ENCODE data around the gene DDIT4. TPM values are rescaled to one million over a fixed set of nuclear protein-coding genes. Genes with fewer than 3 reads are reported as not detected.

Gene DDIT4
- total and polyA plus RNA-seq, 9 of the 15 experiments (the other 6 are each of a cell fraction or from before 2014, with no cell fraction given) = 8.2 to 675 (median 159) TPM

DNA sequence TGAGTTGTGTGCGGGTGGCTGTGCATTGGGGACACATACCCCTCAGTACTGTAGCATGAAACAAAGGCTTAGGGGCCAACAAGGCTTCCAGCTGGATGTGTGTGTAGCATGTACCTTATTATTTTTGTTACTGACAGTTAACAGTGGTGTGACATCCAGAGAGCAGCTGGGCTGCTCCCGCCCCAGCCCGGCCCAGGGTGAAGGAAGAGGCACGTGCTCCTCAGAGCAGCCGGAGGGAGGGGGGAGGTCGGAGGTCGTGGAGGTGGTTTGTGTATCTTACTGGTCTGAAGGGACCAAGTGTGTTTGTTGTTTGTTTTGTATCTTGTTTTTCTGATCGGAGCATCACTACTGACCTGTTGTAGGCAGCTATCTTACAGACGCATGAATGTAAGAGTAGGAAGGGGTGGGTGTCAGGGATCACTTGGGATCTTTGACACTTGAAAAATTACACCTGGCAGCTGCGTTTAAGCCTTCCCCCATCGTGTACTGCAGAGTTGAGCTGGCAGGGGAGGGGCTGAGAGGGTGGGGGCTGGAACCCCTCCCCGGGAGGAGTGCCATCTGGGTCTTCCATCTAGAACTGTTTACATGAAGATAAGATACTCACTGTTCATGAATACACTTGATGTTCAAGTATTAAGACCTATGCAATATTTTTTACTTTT is 1.8 kb downstream of the DDIT4 start (continued):
- TF ChIP-seq NFATC3 (IDR thresholded peaks at IDR 0.05) = 0 out of 2 replicates have a peak, but pooled peaks have one; percentile 17
- no peak for TF ChIP-seq ZEB2 (IDR thresholded peaks at IDR 0.05)
- TF ChIP-seq, protein P1, sequence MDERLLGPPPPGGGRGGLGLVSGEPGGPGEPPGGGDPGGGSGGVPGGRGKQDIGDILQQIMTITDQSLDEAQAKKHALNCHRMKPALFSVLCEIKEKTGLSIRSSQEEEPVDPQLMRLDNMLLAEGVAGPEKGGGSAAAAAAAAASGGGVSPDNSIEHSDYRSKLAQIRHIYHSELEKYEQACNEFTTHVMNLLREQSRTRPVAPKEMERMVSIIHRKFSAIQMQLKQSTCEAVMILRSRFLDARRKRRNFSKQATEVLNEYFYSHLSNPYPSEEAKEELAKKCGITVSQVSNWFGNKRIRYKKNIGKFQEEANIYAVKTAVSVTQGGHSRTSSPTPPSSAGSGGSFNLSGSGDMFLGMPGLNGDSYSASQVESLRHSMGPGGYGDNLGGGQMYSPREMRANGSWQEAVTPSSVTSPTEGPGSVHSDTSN (CRISPR knock-in tag; IDR thresholded peaks at IDR 0.05; ENCODE audit: low read depth) = no peak
- TF ChIP-seq, protein P1 (tag; conservative IDR thresholded peaks at IDR 0.05; ENCODE audit: low read depth) = peak; percentile 71
- TF ChIP-seq MAZ (CRISPR knock-in tag; conservative IDR thresholded peaks at IDR 0.05 in 1 of 2, IDR thresholded peaks at IDR 0.05 in 1 of 2) = peak in 1 of 2 experiments; percentile 95
- peak; percentile 92 for TF ChIP-seq POLR2B (IDR thresholded peaks at IDR 0.05; ENCODE audit: low read depth, partially characterized antibody)
- no peak for TF ChIP-seq CBX3 (IDR thresholded peaks at IDR 0.05; ENCODE audit: borderline replicate concordance in 1 of 2, low read length in 2 of 2)
- TF ChIP-seq ZNF584 (CRISPR knock-in tag; IDR thresholded peaks at IDR 0.05; ENCODE audit: low read depth) = no peak
- TF ChIP-seq MYNN (IDR thresholded peaks at IDR 0.05) = 0 out of 2 replicates have a peak, but pooled peaks have one; percentile 12
- no peak for TF ChIP-seq MYNN (CRISPR knock-in tag; IDR thresholded peaks at IDR 0.05)
- no peak; the same call in 1 of the 2 replicates for TF ChIP-seq CREM (IDR thresholded peaks at IDR 0.05; ENCODE audit: low read depth)
- TF ChIP-seq, protein P2, sequence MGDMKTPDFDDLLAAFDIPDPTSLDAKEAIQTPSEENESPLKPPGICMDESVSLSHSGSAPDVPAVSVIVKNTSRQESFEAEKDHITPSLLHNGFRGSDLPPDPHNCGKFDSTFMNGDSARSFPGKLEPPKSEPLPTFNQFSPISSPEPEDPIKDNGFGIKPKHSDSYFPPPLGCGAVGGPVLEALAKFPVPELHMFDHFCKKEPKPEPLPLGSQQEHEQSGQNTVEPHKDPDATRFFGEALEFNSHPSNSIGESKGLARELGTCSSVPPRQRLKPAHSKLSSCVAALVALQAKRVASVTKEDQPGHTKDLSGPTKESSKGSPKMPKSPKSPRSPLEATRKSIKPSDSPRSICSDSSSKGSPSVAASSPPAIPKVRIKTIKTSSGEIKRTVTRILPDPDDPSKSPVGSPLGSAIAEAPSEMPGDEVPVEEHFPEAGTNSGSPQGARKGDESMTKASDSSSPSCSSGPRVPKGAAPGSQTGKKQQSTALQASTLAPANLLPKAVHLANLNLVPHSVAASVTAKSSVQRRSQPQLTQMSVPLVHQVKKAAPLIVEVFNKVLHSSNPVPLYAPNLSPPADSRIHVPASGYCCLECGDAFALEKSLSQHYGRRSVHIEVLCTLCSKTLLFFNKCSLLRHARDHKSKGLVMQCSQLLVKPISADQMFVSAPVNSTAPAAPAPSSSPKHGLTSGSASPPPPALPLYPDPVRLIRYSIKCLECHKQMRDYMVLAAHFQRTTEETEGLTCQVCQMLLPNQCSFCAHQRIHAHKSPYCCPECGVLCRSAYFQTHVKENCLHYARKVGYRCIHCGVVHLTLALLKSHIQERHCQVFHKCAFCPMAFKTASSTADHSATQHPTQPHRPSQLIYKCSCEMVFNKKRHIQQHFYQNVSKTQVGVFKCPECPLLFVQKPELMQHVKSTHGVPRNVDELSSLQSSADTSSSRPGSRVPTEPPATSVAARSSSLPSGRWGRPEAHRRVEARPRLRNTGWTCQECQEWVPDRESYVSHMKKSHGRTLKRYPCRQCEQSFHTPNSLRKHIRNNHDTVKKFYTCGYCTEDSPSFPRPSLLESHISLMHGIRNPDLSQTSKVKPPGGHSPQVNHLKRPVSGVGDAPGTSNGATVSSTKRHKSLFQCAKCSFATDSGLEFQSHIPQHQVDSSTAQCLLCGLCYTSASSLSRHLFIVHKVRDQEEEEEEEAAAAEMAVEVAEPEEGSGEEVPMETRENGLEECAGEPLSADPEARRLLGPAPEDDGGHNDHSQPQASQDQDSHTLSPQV (IDR thresholded peaks at IDR 0.05) = no peak
- 0 out of 2 replicates have a peak, but pooled peaks have one; percentile 77 for TF ChIP-seq ZNF212 (CRISPR knock-in tag; IDR thresholded peaks at IDR 0.05)
- TF ChIP-seq SLC30A9 (CRISPR knock-in tag; IDR thresholded peaks at IDR 0.05) = no peak
- TF ChIP-seq SUPT5H (IDR thresholded peaks at IDR 0.05) = peak; percentile 73
- TF ChIP-seq TBL1XR1 (IDR thresholded peaks at IDR 0.05; ENCODE audit: low read length in 2 of 2) = no peak
- TF ChIP-seq, protein P3, sequence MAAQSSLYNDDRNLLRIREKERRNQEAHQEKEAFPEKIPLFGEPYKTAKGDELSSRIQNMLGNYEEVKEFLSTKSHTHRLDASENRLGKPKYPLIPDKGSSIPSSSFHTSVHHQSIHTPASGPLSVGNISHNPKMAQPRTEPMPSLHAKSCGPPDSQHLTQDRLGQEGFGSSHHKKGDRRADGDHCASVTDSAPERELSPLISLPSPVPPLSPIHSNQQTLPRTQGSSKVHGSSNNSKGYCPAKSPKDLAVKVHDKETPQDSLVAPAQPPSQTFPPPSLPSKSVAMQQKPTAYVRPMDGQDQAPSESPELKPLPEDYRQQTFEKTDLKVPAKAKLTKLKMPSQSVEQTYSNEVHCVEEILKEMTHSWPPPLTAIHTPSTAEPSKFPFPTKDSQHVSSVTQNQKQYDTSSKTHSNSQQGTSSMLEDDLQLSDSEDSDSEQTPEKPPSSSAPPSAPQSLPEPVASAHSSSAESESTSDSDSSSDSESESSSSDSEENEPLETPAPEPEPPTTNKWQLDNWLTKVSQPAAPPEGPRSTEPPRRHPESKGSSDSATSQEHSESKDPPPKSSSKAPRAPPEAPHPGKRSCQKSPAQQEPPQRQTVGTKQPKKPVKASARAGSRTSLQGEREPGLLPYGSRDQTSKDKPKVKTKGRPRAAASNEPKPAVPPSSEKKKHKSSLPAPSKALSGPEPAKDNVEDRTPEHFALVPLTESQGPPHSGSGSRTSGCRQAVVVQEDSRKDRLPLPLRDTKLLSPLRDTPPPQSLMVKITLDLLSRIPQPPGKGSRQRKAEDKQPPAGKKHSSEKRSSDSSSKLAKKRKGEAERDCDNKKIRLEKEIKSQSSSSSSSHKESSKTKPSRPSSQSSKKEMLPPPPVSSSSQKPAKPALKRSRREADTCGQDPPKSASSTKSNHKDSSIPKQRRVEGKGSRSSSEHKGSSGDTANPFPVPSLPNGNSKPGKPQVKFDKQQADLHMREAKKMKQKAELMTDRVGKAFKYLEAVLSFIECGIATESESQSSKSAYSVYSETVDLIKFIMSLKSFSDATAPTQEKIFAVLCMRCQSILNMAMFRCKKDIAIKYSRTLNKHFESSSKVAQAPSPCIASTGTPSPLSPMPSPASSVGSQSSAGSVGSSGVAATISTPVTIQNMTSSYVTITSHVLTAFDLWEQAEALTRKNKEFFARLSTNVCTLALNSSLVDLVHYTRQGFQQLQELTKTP (IDR thresholded peaks at IDR 0.05; ENCODE audit: low read depth in 1 of 2, partially characterized antibody in 2 of 2) = peak; percentile 69 to 87
